Measurements from ENCODE around the gene PYGL.

GRCh38 chr14:50871228-50871627 is 73.1 kb downstream of the PYGL start:
- TF ChIP-seq, protein P1, sequence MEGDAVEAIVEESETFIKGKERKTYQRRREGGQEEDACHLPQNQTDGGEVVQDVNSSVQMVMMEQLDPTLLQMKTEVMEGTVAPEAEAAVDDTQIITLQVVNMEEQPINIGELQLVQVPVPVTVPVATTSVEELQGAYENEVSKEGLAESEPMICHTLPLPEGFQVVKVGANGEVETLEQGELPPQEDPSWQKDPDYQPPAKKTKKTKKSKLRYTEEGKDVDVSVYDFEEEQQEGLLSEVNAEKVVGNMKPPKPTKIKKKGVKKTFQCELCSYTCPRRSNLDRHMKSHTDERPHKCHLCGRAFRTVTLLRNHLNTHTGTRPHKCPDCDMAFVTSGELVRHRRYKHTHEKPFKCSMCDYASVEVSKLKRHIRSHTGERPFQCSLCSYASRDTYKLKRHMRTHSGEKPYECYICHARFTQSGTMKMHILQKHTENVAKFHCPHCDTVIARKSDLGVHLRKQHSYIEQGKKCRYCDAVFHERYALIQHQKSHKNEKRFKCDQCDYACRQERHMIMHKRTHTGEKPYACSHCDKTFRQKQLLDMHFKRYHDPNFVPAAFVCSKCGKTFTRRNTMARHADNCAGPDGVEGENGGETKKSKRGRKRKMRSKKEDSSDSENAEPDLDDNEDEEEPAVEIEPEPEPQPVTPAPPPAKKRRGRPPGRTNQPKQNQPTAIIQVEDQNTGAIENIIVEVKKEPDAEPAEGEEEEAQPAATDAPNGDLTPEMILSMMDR (IDR thresholded peaks at IDR 0.05), result no peak
- no peak for TF ChIP-seq POLR2AphosphoS5 (IDR thresholded peaks at IDR 0.05; ENCODE audit: low read depth, low read length)
